ENCODE results near the gene RXRA.

- TF ChIP-seq EZH2 (IDR thresholded peaks at IDR 0.05) (no peak), POLR2AphosphoS5 (IDR thresholded peaks at IDR 0.05; ENCODE audit: borderline replicate concordance, low read depth, low read length) (no peak), FOXP2 (optimal IDR thresholded peaks at IDR 0.05; ENCODE audit: control extremely low read depth, extremely low read length, insufficient read depth) (no peak)
Observed at GRCh38 chr9:134298000-134298399, 28.3 kb upstream of the RXRA start.
